Activated CD8-positive, alpha-beta memory T cell treated with anti-CD3 and anti-CD28 coated beads, Interleukin-2, amount 50 U/mL, for 1 hour (primary cell): ENCODE measurements around the gene VSTM2B.

Source experiments
- DNase-seq: peaks from one replicate; pipeline ENCODE4 v3.0.0-alpha.2; 2020; ENCODE audit errors: extremely low read depth

The VSTM2B gene

DNA sequence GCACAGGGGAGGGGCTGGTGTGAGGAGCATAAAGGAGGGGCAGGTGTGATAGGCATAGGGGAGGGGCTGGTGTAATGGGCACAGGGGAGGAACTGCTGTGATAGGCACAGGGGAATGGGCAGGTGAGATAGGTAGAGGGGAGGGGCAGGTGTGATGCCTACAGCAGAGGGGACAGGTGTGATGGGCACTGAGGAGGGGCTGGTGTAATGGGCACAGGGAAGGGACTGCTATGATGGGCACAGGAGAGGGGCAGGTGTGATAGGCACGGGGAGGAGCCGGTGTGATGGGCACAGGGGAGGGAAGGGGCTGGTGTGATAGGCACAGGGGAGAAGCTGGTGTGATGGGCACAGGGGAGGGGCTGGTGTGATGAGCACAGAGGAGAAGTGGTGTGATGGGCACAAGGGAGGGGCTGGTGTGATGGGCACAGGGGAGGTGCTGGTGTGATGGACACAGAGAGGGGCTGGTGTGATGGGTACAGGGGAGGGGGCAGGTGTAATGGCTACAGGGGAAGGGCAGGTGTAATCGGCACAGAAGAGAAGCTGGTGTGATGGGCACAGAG is 40.8 kb downstream of the VSTM2B start:
- DNase-seq = no peak

DNA sequence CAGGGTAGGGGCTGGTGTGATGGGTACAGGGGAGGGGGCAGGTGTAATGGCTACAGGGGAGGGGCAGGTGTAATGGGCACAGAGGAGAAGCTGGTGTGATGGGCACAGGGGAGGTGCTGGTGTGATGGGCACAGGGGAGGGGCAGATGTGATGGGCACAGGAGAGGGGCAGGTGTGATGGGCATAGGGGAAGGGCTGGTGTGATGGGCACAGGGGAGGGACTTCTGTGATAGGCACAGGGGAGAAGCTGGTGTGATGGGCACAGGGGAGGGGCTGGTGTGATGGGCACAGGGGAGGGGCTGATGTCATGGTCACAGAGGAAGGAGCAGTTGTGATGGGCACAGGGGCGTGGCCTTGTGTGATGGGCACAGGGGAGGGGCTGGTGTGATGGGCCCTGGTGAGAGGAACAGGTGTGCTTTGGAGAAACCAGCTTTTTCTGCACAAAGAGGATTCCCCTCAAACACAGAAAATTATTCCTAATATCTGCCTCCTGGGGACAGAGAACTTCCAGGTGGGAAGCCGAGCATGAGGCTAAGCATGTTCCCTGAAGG is 41.6 kb downstream of the VSTM2B start:
- no peak for DNase-seq

DNA sequence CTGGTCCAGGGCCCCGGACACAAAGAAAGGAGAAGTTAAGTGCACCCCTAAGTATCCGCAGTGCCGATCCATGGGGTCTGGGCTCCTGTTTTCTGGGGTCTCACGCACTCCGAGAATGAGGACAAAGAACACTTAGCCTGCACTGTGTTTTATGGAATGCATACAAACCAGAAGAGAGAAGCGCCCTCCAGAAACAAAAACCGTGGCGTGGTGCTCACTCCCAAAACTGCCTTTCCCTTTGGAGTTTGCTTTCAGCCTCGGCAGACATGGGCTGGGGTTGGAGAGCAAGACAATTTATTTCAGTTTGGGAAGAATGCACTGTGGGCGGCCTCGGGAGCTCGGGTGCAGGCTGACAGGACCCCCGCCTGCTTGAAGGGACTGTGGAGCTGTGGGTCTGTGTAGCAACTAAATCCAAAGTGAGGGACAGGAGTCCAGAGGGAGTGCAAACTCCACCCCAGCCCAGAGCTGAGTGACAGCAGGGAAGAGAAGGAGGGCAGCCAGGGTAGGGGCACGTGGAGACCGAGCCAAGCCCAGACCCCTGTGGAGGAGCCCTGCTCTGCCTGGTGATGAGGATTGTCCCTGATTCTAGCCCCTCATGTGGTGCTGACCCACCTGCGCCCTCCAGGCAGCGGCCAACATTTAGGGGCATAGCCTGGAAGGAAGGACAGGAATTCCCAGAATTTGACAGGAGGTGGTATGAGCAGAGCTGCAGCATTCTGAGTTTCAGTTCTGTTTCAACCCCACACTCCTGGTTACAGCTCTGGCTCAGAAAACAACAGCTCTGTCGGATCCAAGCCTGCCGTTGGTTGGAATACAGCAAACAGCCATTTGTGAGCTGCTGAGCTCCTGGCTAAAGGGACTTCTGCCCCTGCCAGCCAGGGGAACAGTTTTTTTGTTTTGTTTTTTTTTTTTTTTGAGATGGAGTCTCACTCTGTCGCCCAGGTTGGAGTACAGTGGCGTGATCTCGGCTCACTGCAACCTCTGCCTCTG is 42.5 kb downstream of the VSTM2B start:
- DNase-seq = no peak

DNA sequence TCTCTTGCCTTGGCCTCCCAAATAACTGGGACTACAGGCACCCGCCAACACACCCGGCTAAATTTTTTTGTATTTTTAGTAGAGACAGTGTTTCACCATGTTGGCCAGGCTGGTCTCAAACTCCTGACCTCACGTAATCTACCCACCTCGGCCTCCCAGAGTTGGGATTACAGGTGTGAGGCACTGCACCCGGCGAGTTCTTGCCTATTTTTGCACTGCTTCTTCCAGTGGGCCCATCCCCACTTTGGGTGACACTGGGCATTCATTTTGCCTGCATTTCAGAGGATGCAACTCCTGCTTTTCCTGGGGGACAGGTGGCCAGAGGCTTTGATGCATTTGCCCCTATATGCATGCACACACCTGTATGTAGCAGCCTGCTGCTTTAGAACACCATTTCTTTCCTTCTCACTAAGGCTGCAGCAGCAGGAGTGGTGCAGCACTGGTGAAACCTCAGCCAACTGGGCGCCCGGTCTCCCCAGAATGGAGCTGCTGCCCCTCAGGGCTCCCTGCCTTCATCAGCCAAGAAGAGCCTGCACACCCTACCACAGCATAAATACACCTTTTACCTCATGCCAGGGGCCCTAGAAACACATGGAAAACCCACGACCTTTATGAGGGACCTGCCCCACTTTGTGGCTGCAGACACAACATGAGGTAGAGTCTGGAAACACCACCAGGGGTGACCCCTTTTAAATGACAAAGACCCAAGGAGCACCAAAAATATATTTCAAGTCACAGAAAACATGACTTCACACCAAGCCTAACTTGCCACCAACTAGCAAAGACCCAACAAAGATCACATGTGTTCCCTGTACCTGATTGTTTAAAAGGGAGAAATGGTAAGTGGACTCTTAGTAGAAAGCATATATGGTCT is 43.5 kb downstream of the VSTM2B start:
- no peak for DNase-seq

- DNase-seq = no peak
These were observed 45.4 kb downstream of the VSTM2B start for GRCh38 chr19:29571181-29571580.

DNA sequence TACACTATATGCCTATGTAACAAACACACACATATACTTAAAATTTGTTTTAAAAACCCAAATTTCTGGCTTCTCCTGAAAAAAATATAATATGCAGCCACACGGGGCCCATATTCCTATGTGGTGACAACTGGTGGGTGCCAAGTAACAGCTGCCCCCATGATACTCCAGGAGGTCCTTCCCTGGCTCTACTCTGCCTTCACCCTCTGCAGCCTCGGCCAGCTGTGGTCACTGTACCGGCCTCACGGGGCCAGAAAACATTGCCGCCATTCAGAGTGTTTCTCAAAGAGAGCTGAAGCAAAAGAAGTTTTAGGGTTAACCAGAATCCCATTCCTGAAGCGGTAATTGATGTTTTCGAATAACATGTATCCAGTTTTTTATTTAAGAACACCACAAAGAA is 47.7 kb downstream of the VSTM2B start:
- DNase-seq = no peak

DNA sequence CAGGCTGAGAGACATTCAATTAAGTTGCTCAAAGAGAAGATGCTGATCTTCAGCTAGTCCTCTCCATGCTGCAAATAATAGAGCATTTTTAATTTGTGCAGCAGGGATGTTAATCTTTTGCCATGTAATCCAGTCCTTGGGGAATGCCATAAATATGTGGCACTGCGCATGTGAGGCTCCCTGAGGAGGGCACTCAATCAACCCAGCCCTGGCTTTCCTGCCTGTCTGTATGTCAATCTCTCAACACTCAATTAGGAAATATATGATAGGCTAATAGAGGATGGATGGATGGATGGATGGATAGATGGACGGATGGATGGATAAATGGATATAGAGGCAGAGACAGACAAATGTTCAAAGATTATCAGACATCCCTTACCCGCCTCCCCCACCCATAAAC is 48.7 kb downstream of the VSTM2B start:
- no peak for DNase-seq

GRCh38 chr19:29576046-29576606 is 50.3 kb downstream of the VSTM2B start:
- DNase-seq = no peak

DNA sequence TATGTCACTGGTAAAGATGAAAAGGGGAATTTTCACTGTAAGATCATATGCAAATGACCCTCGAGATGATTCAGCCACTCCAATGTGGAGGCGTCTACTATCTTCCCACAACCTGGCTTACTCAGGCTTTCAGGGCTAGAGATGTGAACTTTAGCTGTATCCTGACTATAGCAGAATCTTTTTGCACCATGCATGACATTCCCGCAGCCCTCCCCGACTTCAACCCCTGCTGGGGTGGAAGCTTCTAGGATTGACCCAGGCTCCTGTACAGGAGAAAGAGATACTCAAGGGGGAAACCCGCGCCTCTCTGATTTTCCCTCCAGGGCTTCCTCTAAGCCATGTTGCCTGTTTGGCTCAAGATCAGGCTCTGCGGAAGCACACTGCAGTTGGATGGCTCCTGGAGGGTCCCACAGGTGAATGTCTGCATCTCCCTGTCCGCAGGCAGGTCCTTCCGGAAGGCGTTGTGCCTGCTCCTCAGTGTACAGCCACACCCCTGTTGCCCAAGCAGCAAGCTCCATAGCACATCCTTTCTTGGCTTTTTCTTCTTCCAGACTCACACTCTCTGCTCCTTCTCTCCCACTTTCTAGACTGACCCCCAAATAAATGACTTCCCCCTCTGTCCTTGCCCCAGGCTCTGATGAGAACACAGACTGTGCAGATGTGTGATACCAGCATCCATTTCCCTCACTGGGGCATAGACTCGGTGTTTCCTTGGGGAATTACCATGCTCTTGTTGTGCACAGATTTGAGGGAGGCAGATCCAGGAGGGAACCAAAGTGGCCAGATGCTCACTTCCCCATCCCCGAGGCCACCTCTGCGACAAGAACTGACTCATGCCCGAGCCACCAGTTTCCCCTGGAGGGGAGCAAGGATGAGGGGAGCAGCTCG is 51.2 kb downstream of the VSTM2B start:
- no peak for DNase-seq

- no peak for DNase-seq
These were observed 51.8 kb downstream of the VSTM2B start for GRCh38 chr19:29577649-29577963.

DNA sequence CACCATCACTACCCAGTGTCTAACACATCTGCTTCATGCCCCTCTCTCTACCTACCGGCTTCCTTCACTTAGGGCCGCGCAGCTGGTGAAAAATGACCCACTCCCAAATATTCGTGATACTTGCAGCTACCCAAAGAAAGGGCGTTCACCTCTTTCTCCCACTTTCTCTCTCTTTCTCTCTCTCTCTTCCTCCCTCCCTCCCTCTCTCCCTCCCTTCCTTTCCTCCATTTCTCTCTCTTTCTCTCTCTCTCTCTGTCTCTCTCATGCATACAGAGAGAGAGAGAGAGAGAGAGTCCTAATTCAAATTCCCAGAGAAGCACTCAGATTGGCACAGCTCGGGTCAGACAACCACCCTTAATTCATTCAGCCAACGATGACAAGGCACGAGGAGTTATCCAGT is 52.6 kb downstream of the VSTM2B start:
- DNase-seq = no peak

GRCh38 chr19:29579308-29579910 is 53.6 kb downstream of the VSTM2B start:
- DNase-seq = no peak

GRCh38 chr19:29581398-29581797 is 55.6 kb downstream of the VSTM2B start:
- no peak for DNase-seq

DNA sequence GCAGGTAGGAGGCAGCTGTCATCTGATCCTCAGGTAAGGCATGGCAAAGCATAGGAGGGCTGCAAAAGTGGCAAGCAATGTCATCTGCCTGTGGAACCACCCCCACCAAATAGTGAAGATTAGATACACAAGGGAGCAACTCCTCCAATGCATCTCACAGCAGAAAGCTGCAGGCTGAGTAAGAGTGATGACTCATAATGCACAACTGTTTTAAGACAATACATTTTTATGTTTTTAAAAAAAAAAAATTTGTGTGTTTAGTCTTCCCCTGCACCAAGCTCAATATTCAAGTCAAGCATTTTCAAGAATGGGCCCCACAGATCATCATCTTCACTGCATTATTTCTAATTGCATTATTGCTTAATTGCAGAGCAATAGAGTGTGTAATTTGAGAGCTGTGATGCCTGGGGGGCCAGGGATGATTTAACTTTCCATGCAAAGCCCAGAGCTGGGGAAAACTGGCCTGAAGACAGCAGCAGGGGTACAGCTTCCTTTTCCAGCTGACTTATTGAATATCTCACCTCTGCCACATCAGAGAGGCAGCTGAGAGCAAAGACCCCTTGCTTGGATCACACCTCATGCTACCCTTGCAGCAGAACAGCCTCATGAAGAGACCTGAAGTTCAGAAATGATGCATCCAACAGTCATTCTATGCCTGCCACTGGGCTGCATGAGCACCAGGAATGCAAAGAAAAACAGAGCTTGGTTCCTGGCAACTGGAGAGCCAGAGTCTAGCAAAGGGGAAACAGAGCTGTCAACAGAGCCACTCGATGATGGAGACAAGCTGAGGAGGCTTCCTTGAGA is 57.6 kb downstream of the VSTM2B start:
- no peak for DNase-seq

DNA sequence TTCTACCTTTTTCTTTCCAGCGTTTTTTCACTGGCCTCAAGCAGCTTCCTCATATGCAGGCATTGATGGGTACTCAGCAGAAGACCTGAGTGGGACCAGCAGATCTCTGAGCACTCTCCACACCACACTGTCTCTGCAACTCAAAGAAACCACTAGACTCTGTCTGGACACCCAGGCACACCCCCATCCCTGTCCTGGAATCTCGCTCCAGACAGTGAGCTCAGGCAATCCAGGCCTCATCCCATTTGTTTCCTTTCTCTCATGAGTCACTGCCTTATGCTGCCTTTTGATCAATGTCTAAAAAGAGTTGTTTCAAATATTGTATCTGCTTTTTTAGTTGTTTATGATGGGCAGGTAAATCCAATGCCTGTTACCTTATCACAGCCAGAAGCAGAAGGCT is 60.6 kb downstream of the VSTM2B start:
- no peak for DNase-seq

DNA sequence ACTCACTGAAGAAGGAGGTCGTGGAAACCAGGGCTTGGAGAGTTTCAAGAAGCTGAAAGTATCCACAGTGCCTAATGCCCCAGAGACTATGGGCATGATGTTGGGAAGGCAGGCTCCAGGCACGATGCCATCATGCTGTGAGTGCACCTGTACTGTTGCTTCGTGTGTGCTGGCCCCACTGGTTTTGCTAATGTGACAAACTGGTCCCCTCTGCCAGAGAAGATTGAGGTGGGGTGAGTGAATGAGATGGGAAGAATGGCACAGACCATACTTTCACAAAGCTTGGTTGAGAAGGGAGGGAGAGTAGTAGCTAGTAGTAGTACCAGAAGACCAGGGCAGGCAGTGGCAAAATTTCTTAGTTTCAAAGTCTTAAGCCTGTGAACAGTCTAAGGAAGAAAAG is 61.3 kb downstream of the VSTM2B start:
- no peak for DNase-seq

GRCh38 chr19:29587518-29587986 is 61.8 kb downstream of the VSTM2B start:
- peak; percentile 40 for DNase-seq

DNA sequence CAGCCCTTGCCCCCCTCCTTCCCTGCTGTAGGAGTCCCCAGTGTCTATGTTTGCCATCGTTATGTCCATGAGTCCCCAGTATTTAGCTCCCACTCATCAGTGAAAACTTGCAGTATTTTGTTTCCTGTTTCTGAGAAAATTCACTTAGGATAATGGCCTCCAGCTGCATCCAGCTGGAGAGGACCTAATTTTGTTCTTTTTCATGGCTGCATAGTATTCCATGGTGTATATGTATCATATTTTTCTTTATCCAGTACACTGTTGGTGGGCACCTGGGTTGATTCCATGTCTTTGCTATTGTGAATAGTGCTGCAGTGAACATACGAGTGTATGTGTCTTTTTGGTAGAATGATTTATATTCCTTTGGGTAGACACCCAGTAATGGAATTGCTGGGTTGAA is 62.3 kb downstream of the VSTM2B start:
- DNase-seq = no peak

GRCh38 chr19:29590278-29590677 is 64.5 kb downstream of the VSTM2B start:
- no peak for DNase-seq
